Iris pigment epithelial cell (primary cell): ENCODE measurements around the gene ATE1.
"Not testable (repeated sequence)": the region's sequence is repeated elsewhere in the genome, so short reads cannot be mapped to it uniquely, and the experiment has no call there.

Source experiments
- DNase-seq: peaks from one replicate; pipeline ENCODE4 v3.0.0-alpha.2; 2011; ENCODE audit warnings: low read depth

Gene ATE1

DNA sequence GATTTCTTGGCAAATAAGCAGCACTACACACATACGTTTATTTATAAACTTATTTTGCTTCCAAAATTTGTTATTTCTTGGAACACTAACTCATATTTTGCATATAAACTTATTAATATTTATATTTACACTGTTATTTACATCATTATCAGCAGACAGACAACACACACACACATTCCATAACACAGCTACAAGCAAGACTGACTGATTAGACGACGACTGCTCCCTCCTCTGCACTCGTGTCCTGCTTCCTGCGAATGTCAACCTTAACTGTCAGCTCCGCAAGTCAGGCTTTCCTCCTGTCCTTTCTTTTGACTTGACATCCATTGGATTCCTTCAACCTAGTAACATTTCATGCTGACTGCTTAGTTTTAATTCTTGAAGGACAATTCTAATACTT lies 96.6 kb downstream of the ATE1 start:
- DNase-seq = no peak

DNA sequence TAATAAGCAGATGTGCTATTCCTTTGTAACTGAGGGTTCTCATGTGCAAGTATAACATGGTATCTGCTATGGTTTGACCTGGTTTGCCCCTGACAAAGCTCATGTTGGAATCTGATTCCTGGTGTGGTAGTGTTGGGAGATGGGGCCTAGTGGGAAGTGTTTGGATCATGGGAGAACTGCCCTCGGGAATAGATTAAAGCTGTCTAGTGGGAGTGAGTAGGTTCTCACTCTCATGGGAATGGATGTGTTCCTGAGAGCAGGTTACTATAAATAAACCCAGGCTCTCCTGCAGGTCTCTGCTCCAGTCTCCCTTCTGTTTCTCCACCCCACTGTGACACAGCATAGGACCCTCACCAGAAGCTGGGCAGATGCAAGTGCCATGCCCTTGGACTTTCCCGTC lies 97.7 kb downstream of the ATE1 start:
- no peak for DNase-seq

DNA sequence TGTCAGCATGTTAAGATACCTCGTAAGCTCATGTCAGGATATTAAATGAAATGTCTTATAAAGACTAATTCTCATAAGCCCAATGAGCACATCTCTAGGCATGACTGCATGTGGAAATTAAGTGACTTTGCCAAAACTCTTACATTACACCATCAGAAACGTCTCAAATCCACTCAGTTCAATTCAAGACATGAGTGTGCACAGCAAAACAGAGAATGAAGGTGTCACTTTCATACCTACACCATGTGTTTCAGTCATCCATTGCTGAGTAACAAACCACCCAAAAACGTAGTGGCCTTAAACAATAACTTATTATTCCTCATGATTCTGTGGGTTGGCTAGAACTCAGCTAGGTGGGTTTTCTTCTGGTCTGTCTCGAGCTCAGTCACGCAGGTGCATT lies 99.8 kb downstream of the ATE1 start:
- DNase-seq = no peak

DNA sequence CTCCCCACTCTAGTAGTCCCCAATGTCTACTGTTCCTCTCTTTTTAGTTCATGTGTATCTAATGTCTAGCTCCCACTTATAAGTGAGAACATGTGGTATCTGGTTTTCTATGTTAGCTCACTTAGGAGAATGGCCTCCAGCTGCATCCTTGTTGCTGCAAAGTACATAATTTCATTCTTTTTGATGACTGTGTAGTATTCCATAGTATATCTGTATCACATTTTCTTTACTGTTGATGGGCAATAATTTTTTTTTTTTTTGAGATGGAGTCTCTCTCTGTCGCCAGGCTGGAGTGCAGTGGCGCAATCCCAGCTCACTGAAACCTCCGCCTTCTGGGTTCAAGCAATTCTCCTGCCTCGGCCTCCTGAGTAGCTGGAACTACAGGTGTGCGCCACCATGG lies 101.1 kb downstream of the ATE1 start:
- DNase-seq = not testable (repeated sequence)

DNA sequence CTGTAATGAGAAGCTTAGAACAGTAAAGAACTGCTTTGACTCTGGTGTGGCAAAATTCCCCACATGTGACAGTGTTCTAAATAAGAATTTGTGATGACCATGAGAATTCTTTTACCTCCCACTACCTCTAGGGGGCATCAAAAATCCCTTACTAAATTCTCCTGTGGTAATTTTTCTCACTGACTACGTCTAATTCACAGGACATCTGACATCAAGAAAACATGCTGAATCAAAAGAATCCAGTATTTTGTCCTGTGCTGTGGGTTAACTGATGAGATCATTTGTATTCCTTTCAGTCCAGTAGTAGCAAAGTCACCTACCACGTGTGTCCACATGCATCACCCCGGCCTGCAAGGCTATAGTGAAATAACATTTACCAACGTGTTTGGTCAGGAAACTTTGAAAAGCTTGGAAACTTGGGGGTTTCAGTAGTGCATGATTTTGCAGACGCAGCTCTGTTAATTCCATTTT lies 103.8 kb downstream of the ATE1 start:
- DNase-seq = peak; percentile 80

DNA sequence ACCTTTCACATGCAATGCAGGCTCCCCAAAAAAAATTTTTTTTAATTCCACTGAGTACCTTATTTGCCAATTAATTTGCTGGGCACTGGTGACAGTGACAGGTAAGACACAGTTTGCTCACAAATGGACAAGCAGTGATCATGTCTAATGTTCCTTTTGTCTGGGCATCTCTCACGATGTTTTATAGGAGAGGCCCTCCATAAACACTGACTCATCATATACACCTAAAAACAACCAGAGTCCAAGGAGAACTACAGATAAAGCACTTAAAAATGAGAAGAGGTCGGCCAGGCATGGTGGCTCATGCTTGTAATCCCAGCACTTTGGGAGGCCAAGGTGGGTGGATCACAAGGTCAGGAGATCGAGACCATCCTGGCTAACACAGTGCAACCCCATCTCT lies 105.1 kb downstream of the ATE1 start:
- no peak for DNase-seq

DNA sequence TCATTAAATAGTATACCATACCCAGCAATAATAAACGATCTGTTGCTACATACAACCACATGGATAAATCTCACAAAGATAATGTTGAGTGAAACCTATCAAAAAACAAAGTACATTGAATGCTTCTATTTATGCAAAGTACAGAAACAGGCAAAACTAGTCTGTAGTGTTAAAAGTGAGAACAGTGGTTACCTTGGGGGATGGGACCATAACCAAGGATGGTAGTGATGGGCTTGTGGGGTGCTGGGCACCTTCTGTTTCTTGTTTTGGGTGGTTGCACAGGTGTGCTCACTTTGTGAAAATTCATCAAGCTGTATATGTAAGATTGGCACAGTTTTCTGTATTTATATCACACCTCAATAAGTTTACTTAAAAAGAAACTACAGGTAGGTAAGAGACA lies 105.7 kb downstream of the ATE1 start:
- no peak for DNase-seq

DNA sequence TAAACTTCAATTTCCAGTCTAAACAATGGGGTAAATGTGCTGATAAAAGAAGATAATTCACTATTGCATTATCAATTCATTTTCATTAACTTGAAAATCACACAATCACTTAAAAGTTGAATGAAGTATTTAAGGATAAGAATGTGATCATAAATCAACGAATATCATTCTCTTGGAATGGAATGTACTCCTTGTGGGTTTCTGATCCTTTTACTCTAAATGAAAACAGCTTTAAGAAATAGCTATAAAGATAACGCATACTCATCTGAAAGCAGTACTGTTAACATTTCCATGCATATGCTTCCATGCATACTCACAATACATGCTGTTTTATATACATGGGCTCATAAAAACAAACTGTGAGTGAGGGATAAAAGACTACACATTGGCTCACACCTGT lies 108.8 kb downstream of the ATE1 start:
- peak; percentile 31 for DNase-seq

DNA sequence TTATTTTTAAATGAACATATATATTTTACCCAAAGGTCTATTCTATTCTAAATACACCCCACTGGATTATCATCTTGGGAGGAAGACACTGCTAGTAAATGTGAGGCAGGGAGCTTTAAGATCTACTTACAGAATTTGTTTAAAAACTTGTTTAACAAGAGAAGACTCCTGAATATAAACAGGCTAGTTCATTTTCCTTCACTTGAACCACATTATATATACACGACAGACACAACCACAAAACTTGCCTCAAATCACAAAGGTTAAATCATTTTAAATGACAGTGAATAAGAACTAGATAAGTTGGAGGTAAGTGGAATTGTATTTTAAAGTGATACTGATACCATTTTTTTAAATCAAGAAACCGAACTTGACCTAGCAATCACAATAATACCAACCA lies 109.2 kb downstream of the ATE1 start:
- no peak for DNase-seq

DNA sequence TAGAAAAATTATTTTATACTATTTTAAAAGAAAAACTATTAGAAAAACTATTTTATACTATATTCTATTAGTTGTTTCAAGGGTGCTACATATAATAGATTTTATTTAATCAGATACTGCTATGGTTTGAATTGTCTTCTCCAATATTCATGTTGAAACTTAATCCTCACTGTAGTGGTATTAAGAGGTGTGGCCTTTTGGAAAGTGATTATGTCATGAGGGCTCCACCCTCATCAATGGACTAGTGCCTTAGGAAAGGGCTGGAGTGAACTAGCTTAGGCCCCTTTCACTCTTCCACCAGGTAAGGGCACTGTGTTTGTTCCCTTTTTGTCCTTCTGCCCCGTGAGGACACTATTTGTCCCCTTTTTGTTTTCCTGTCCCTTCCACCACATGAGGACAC lies 111.6 kb downstream of the ATE1 start:
- DNase-seq = no peak

DNA sequence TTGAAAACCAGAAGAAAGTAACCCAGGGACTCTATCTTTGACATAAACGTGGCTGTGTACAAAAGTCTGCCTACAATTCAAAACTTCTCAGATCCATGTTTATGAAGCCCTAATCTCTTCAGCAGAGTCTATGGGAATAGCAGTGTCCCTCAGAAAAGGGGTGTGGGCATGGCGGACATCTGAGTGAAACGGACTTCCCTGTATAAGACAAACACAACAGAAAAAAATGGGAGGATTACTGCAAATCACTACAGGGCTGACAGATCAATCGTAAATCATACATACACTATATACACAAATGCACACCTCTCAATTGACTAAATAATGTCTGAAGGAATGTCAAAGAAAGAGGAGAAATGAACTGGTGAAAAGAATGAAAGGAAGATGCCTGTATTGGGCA lies 114.0 kb downstream of the ATE1 start:
- no peak for DNase-seq

DNA sequence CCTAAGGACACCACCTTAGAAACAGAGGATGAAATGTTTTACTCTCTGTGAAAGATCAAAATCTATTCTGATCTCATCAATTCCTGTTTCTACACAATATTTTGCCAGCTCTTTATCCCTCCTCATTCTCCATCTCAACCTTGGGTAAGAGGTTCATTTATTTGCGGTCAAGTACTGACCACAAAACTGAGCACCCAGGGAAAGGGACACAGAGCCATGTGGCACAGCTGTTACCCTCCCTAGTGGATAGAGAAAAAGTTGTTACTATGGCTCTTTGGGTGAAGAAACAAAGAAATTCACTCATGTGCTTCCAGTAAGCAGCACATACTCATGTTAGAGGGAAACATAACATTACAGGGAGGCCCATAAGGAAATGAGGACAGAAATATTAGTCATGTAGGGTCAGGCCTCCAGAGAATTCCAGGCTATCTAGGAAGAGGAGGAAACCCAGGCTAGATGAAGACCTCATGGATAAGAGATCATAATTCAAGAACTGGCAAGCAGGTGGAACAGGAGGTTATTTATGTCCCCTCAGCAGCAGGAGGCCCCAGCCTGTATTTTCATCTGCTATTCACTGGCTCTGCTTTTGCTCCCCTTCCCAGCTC lies 114.5 kb downstream of the ATE1 start:
- peak; percentile 29 for DNase-seq

DNA sequence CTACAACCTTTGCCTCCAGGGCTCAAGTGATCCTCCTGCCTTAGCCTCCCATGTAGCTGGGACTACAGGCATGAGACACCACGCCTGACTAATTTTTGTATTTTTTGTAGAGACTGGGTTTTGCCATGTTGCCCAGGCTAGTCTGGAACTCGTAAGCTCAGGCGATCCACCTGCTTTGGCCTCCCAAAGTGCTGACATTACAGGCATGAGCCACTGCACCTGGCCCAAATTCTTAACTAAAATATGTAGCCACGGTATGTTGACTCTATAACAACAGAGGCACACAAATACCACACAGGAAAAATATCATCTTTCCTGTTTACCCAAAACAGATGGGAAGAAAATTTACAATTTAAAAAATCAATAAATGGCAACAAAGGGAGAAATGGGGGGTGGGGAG lies 115.8 kb downstream of the ATE1 start:
- no peak for DNase-seq

DNA sequence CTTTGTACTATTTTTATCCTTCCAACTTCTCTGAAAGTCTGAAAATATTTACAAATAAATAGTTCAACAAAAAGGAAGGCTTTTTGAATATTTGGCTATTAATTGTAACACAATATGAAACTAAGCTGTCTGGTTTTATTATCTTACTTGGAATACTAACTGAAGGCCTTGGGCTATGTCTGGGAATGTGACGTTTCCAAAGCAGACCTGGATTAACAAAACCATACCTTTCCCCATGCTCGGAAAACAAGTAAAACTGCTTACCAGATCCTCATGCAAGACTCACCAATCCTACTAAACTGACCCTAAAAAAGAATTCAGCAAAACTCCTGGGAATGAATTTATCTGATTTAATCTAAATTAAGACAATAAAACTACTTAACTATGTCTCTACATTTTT lies 116.4 kb downstream of the ATE1 start:
- DNase-seq = no peak

DNA sequence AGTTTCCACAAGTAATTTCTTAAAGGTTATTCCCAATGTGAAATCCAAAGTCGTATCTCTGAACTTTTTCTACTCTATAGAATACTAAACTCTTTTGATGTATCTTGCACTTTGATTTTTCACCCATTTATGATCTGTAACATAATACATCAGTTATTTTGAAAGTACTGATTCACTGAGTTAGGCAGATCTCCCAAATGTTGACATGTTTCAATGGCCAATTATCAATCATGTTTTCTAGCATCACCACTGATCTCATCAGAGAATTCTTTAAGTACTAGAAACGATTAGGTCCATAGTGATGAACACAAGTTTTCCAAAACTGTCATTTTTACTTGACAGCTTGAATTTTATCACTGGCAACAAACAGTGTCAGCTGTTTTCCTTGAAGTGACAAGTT lies 119.0 kb downstream of the ATE1 start:
- no peak for DNase-seq

DNA sequence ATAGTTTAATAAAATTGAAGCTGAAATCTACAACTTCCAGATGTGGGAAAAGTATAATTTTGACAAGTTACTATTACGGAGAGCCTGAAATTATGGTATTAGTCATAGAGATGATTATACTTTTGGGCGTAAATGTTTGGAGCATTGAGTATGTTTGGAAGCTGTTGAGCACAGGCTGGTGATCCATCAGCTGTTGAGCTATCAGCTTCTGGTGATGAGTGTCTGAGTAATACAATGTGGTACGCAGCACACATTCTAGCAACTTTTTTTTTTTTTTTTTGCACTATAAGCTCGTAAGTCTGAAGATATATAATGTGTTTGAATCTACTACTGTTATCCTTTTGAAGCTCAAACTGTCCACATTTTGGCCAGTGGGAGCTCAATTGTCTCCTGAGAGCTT lies 123.4 kb downstream of the ATE1 start:
- DNase-seq = peak; percentile 79

DNA sequence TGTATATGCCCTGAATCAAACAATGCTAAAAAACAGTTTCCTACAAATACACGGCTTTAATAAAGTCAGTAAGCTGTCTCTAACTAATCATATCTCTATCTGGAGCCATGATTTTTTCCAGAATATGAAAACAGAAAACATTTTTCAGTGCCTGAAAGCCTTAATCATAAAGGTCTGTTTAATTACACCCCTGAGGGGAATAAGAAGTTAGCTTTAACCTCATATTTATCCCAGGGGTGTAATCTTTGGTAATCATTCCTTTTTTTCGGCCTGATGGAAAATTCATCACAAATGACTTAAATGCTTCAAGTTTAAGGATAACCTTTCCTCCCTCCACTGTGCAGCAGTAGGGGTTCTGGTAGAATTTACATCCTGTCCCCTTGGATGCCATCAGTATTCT lies 124.2 kb downstream of the ATE1 start:
- DNase-seq = no peak

DNA sequence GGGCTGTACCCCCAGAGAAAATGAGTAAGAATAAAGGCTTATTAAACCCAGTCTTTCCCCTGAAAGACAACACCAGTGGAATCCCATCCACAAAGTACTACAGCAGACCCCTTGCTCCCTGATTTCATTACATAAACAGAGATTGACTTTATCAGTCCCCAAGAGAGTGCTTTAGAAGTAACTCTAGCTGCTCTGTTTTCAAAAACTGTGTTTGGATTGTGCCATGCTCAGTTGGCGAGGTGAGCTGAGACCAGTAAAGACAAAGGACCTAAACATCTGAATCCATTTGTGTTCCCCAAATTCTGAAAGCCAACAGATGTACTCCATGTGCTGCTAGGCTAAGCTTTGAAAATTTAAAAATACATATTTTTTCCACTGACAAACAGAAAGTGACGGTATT lies 127.0 kb downstream of the ATE1 start:
- no peak for DNase-seq

DNA sequence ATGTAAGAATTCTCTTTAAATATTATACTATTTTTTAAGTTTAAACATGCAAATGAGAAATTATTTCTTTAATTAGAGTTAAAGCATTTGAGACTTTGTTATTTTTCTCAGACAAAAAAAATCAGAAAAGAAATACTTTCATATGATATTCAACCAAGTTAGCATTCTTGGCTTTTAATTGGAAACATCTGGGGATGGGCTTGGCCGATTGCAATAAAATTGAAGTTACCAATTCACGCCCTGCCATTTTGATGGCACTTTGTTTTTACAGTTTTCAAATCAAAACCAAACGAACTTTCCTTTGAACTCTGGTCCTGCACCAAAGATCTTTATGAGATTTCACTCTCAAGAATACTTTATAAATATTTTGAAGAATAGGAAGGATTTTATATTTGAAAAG lies 127.7 kb downstream of the ATE1 start:
- no peak for DNase-seq

DNA sequence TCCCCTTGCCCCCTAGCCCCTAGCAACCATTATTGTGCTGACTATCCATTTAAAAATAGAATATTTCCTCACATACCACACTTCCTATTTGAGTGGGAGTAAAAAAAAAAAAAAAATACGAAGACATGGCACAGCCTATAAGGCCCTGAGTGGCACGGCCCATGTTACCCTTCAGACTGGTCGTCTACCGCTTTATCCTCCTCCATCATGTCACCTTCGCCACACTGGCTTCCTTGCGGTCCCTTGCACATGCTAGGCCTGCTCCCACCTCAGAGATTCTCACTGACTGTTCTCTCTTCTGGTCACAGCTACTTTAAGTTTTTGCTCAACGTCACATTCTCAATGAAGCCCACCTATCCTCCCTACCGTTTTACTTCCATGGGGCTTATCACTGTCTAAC lies 130.3 kb downstream of the ATE1 start:
- no peak for DNase-seq

DNA sequence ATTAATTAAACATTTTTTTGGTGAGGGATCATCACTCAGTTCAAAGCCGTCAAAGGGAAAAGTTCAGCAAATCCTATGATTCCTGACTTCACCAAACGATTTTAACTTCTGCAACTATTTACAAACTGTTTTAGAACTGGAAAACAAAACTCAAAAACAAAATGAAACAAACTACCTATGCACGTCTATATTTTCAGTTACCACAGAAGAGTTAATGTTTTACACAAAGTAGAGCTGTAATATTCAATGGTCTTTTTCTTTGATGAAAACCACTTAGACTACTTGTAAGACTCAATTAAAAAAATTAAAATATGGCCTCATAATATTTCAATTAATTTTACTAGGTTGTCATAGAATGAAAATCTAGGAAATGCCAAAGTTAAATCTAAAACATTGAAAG lies 131.5 kb downstream of the ATE1 start:
- no peak for DNase-seq

DNA sequence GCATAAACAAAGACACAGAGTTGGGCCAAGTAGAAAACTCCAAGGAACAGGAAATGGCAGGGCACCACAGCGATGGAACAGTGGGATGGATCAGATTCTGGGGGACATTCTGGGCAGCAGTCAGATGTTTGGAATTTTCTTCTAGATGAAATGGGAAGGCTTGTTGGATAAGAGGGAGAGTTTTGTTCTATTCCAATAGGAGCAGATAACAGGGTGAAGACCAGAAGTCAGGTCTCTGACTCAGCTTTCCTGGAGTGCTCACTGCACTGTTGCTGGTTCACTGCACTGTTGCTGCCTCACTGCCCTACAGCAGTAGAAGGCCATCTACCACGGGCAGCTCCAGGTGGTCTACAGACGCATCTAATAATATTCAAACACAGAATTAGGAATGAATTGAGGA lies 135.6 kb downstream of the ATE1 start:
- peak; percentile 83 for DNase-seq

DNA sequence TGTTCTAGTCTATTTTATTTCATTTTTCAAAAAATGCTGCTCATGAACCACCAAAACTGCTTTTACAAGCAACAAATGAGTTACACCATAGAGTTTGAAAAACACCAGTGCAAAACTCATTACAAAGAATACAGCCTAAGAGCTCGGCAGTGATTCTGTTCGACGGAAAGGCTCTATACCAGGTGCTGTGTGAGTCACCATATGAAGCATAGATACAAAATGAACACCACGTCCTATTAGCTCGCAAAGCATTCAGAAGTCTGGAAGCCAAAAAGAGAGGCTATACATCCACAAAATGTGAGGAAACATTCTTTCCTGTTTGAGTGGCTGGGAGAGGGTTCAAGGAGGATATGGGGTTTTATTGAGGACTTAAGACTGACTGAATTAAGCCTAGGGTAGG lies 136.1 kb downstream of the ATE1 start:
- DNase-seq = peak; percentile 84

DNA sequence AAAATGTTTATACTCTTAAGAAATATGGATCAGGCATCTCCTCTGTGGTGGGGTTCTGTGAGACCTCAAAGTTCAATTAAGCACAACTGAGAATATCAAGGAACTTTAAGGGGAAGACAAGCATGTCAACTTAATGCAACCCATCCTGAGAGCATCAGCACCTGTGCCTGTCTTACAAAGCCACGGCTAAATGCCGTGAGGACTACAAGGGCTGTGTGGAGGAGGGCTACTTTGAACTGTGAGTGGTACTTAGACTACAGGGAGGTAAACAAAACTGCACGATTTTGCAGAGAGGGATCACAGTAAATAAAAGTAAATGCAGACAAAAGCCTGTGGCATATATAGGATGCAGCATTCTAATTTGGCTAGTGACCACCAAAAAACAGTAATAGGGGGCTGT lies 139.1 kb downstream of the ATE1 start:
- no peak for DNase-seq

DNA sequence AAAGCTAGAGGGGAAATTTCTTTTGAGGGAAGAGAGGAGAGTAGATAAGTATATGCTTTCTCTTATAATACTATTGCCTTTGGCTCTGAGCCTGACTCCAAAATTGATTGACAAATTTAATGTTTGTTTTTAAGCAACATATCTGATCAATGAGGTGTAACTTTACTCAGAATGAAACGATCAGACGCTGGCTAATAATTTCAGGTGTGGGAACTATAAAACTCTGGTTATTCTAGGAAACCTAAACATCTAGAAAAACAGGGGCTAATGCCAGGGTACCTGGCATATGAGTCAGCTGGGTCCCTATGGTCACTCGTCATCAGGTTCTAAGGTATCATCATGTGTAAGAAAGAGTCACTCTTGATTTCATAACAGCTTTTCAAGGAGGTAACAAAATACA lies 139.7 kb downstream of the ATE1 start:
- peak; percentile 12 for DNase-seq
